Measurements from ENCODE around the gene HEXIM1.

The HEXIM1 gene

GRCh38 chr17:45146592-45146889, 1.7 kb upstream of the HEXIM1 start:
- DNase-seq (ENCODE audit: low spot score in 2 of 2) (no peak), ATAC-seq (no peak)
- Mint-ChIP-seq H3K4me3 (peak overlapping the region; percentile 98), H3K27ac (peak overlapping the region; percentile 100), H3K9me3 (no peaks in the 10 kb centered on the region), H3K36me3 (peaks cover 58% of the 10 kb centered on the region), H3K4me1 (peaks cover 50% of the 10 kb centered on the region)

DNA sequence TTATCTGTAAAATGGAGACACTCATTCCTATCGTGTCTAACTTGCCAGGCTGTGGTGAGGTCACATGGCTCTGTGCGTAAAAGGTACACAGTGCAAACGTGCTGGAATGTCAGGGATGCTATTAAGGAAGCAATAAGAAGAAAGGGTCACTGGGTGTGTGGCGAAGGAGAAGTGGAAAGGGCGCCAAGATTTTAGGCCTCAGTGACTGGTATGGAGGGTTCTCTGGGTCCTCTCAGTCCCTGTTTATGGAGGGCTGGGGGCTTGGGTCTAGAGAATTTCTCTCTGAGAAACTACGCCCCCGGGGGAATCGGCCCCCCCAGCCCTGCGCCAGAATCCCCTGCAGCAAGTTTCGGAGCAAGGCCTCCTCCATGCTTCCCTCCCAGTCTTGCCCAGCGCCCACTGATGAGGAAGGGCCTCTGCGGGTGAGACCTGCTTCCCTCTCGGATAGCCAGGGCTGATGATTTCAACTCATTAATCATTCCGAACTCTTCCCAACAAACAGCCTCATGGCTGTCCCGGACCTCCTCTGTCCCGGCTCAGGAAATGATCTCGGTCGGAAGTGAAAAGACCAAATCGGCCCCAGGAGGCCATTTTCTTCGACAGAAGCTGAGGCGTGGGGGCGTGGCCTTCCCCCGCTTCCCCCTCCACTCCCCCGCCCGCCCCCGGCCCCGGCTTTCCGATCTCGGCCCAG, 1.2 kb upstream of the HEXIM1 start:
- H3K4me3 Mint-ChIP-seq: peak overlapping the region; percentile 98
- peak; percentile 46 to 91 for DNase-seq (ENCODE audit: low spot score in 2 of 2)
- no peaks in the 10 kb centered on the region for H3K9me3 Mint-ChIP-seq
- peaks cover 54% of the 10 kb centered on the region for H3K4me1 Mint-ChIP-seq
- peaks cover 63% of the 10 kb centered on the region for H3K36me3 Mint-ChIP-seq
- peak; percentile 0 for ATAC-seq
- H3K27ac Mint-ChIP-seq: peak overlapping the region; percentile 100

GRCh38 chr17:45147581-45148182, 593 bp upstream of the HEXIM1 start:
- Mint-ChIP-seq H3K9me3 (no peaks in the 10 kb centered on the region), H3K4me3 (peak overlapping the region; percentile 98), H3K4me1 (peaks cover 54% of the 10 kb centered on the region), H3K36me3 (peaks cover 69% of the 10 kb centered on the region), H3K27ac (peak overlapping the region; percentile 100)
- peak in 1 of 2 donors; percentile 66 for DNase-seq (ENCODE audit: low spot score in 2 of 2)
- peak; percentile 57 for ATAC-seq

DNA sequence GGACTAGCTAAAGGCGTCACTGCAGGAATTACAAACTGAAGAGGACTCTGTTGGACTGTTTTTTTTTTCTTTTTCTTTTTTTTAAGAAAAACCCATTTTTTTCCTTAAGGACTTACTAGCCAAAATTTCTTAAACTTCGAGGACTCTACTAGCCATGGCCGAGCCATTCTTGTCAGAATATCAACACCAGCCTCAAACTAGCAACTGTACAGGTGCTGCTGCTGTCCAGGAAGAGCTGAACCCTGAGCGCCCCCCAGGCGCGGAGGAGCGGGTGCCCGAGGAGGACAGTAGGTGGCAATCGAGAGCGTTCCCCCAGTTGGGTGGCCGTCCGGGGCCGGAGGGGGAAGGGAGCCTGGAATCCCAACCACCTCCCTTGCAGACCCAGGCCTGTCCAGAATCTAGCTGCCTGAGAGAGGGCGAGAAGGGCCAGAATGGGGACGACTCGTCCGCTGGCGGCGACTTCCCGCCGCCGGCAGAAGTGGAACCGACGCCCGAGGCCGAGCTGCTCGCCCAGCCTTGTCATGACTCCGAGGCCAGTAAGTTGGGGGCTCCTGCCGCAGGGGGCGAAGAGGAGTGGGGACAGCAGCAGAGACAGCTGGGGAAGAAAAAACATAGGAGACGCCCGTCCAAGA, 878 bp downstream of the HEXIM1 start:
- Mint-ChIP-seq H3K36me3 (peaks cover 64% of the 10 kb centered on the region), H3K4me1 (peaks cover 47% of the 10 kb centered on the region), H3K4me3 (peak overlapping the region; percentile 98), H3K27ac (peak overlapping the region; percentile 100), H3K9me3 (no peaks in the 10 kb centered on the region)
- ATAC-seq (peak; percentile 52), DNase-seq (ENCODE audit: low spot score in 2 of 2) (peak; percentile 65 to 89)

GRCh38 chr17:45149669-45150664, 1.7 kb downstream of the HEXIM1 start:
- Mint-ChIP-seq H3K36me3 (peaks cover 70% of the 10 kb centered on the region), H3K4me1 (peaks cover 45% of the 10 kb centered on the region), H3K4me3 (peak overlapping the region; percentile 98), H3K9me3 (no peaks in the 10 kb centered on the region), H3K27ac (peak overlapping the region; percentile 100)
- DNase-seq (ENCODE audit: low spot score in 2 of 2): peak in 1 of 2 donors; percentile 80
- no peak for ATAC-seq

GRCh38 chr17:45150911-45151809, 2.9 kb downstream of the HEXIM1 start:
- ATAC-seq: no peak
- peak overlapping the region; percentile 61 for H3K27ac Mint-ChIP-seq

DNA sequence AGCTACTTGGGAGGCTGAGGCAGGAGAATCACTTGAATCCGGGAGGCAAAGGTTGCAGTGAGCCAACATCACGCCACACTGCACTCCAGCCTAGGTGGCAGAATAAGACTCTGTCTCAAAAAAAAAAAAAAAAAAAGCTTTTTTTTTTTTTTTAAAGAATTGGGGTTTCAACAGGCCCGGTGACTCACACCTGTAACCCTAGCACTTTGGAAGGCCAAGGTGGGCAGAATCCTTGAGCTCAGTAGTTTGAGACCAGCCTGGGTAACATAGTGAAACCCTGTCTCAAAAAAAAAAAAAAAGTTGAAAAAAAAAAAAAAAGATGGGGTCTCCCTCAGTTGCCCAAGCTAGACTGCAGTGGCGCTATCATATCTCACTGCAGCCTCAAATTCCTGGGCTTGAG, 6.8 kb downstream of the HEXIM1 start:
- DNase-seq (ENCODE audit: low spot score in 2 of 2): no peak
- peaks cover 38% of the 10 kb centered on the region for H3K4me1 Mint-ChIP-seq
- no peak for ATAC-seq
- no peak overlapping the region for H3K4me3 Mint-ChIP-seq
- peaks cover 48% of the 10 kb centered on the region for H3K36me3 Mint-ChIP-seq
- no peaks in the 10 kb centered on the region for H3K9me3 Mint-ChIP-seq
- H3K27ac Mint-ChIP-seq: no peak overlapping the region

More at GRCh38 chr17:45150911-45151809, 2.9 kb downstream of the HEXIM1 start:
- H3K36me3 Mint-ChIP-seq: peaks cover 70% of the 10 kb centered on the region
- peak overlapping the region; percentile 98 for H3K4me3 Mint-ChIP-seq
- H3K9me3 Mint-ChIP-seq: no peaks in the 10 kb centered on the region
- no peak for DNase-seq (ENCODE audit: low spot score in 2 of 2)
- peaks cover 36% of the 10 kb centered on the region for H3K4me1 Mint-ChIP-seq

DNA sequence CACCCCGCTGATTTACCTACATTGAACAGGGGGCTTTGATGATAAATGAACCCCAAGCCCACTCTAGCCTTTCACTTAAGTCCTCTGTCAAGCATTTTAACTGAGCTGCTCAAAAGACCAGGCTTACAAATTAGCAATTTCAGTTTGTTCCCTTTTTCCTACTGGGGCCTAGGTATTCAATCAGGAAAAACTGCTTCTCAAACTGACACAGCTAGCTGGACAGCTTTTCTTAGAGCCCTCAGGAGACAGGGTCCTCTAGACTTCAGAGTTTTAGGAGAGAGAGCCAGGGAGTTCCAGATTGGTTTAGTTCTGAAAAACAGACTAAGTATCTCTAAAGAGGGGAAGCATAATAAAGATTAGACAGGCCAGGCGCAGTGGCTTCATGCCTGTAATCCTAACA, 7.2 kb downstream of the HEXIM1 start:
- H3K4me1 Mint-ChIP-seq: peaks cover 41% of the 10 kb centered on the region

GRCh38 chr17:45156242-45156641, 8.0 kb downstream of the HEXIM1 start:
- ATAC-seq: no peak
- Mint-ChIP-seq H3K36me3 (peaks cover 45% of the 10 kb centered on the region), H3K4me1 (peaks cover 37% of the 10 kb centered on the region), H3K9me3 (no peaks in the 10 kb centered on the region), H3K4me3 (no peak overlapping the region), H3K27ac (no peak overlapping the region)
- DNase-seq (ENCODE audit: low spot score in 2 of 2): no peak

More for the DNA sequence above, 7.2 kb downstream of the HEXIM1 start:
- Mint-ChIP-seq H3K4me3 (no peak overlapping the region), H3K27ac (no peak overlapping the region), H3K36me3 (peaks cover 45% of the 10 kb centered on the region), H3K9me3 (no peaks in the 10 kb centered on the region)
- no peak for DNase-seq (ENCODE audit: low spot score in 2 of 2)
- ATAC-seq: no peak

- no peaks in the 10 kb centered on the region for H3K9me3 Mint-ChIP-seq
- peak overlapping the region; percentile 89 for H3K4me3 Mint-ChIP-seq
- ATAC-seq (peak; percentile 42), DNase-seq (ENCODE audit: low spot score in 2 of 2) (peak in 1 of 2 donors; percentile 47)
- H3K36me3 Mint-ChIP-seq: peaks cover 28% of the 10 kb centered on the region
- peaks cover 48% of the 10 kb centered on the region for H3K4me1 Mint-ChIP-seq
- peak overlapping the region; percentile 98 for H3K27ac Mint-ChIP-seq
Measured at GRCh38 chr17:45160447-45161287, 12.4 kb downstream of the HEXIM1 start.

DNA sequence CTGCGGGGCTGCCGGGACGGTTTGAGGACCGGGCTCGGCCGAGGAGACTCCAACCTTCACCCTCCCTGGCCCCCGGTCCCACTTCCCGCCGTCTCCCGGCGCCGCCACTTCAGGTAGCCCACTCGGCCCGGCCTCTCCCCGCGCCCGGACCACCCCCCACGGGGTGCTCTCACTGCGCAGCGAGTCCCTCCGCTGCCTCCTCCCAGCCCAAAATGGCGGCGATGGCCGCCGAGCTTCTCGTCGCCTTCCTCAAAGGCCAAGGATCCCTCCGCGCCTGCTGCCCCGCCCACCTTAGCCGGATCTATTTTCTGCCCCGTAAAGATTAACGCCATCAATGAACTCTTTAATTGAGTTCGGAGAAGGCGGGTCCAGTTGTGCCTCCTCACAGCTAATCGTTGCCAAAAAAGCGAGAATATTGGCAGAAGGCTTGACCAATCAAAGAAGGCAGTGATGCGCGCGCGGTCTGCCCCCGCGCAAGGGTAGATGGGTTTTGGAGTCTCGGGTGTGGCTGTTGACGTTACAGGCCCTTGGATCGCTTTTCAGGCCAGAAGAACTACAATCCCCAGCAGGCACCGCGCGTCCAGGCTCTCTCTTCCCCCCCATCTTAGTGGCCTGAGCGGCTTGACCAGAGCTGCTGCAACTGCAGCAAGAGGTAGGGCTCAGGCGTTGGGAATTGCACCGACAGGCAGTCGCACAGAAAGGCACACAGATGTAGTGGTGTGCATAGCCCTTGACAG, 13.2 kb downstream of the HEXIM1 start, which contains the start of gene HEXIM2:
Gene HEXIM2 (plus strand): TSS at position 588 of the 737 bp plus-strand sequence. CDS start 919 bp downstream, outside the sequence.
- peak; percentile 88 to 98 for DNase-seq (ENCODE audit: low spot score in 2 of 2)
- Mint-ChIP-seq H3K4me1 (peaks cover 48% of the 10 kb centered on the region), H3K9me3 (no peaks in the 10 kb centered on the region), H3K27ac (peak within 1 kb of the TSS; percentile 98), H3K36me3 (peaks cover 28% of the 10 kb centered on the region), H3K4me3 (peak within 1 kb of the TSS; percentile 89)
- ATAC-seq: peak; percentile 97

DNA sequence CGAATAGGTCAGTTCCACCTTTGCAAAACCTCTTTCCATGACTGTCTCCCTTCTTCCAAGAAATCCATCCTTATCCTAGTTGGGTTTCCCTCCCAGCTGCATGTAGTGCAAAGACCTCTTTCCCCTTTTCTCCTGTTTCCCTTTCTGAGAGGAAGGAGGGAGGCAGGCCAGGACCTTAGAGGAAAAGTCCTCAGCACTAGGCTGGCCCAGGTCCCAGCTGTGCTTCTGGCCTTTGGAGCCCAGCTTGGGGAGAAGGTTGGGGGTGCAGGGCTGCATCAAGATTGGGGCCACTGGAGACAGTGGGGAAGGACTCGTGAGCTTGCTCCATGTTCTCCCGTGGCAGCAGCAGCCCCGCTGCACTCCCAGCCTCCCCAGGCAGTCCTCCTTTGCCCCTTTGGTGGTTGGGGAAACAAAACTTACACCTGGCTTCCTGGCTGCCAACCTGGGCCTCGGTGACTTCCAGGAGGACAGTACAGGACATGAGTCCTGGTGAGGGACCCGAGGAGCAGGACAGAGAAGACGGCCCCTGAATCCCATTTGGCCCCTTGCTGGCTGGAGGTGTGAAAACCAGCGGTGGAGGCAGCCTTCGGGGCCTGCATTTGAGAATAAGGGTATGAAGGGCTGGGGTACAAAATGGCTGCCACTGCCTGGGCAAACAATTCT, 13.9 kb downstream of the HEXIM1 start:
- Mint-ChIP-seq H3K4me3 (peak overlapping the region; percentile 89), H3K27ac (peak overlapping the region; percentile 98), H3K4me1 (peaks cover 48% of the 10 kb centered on the region), H3K36me3 (peaks cover 28% of the 10 kb centered on the region), H3K9me3 (no peaks in the 10 kb centered on the region)
- DNase-seq (ENCODE audit: low spot score in 2 of 2): no peak
- ATAC-seq: no peak
